ENCODE data around the gene TMUB1.

The TMUB1 gene

GRCh38 chr7:151125846-151126481 lies 42.7 kb upstream of the TMUB1 start:
- H3K36me3 ChIP-seq (ENCODE audit: control insufficient read depth, insufficient read depth, low read length, severe bottlenecking): peaks cover 62% of the 10 kb centered on the region

GRCh38 chr7:151125470-151125845 lies 42.2 kb upstream of the TMUB1 start:
- Histone ChIP-seq H3K4me1 (ENCODE audit: control insufficient read depth, insufficient read depth, low read length) (peaks cover 7% of the 10 kb centered on the region), H3K36me3 (ENCODE audit: control insufficient read depth, insufficient read depth, low read length, severe bottlenecking) (peaks cover 64% of the 10 kb centered on the region), H3K27me3 (replicated peaks; ENCODE audit: control insufficient read depth, insufficient read depth, low read length) (no peaks in the 10 kb centered on the region), H3K4me3 (ENCODE audit: low read length) (peak overlapping the region; percentile 64), H3K9me3 (ENCODE audit: control insufficient read depth, low read length) (no peaks in the 10 kb centered on the region), H3K9ac (ENCODE audit: low read length) (peak overlapping the region; percentile 12)
- no peak for DNase-seq (ENCODE audit: low read depth)

More at GRCh38 chr7:151125846-151126481, 42.7 kb upstream of the TMUB1 start:
- Histone ChIP-seq H3K4me1 (ENCODE audit: control insufficient read depth, insufficient read depth, low read length) (peaks cover 7% of the 10 kb centered on the region), H3K27me3 (replicated peaks; ENCODE audit: control insufficient read depth, insufficient read depth, low read length) (no peaks in the 10 kb centered on the region), H3K4me3 (ENCODE audit: low read length) (peak overlapping the region; percentile 64), H3K9me3 (ENCODE audit: control insufficient read depth, low read length) (no peaks in the 10 kb centered on the region), H3K9ac (ENCODE audit: low read length) (peak overlapping the region; percentile 12)
- DNase-seq (ENCODE audit: low read depth): no peak

- H3K27me3 ChIP-seq (replicated peaks; ENCODE audit: control insufficient read depth, insufficient read depth, low read length): no peaks in the 10 kb centered on the region
- peaks cover 64% of the 10 kb centered on the region for H3K36me3 ChIP-seq (ENCODE audit: control insufficient read depth, insufficient read depth, low read length, severe bottlenecking)
- H3K9ac ChIP-seq (ENCODE audit: low read length): peak overlapping the region; percentile 12
- H3K4me3 ChIP-seq (ENCODE audit: low read length): peak overlapping the region; percentile 64
- H3K9me3 ChIP-seq (ENCODE audit: control insufficient read depth, low read length): no peaks in the 10 kb centered on the region
- no peak for DNase-seq (ENCODE audit: low read depth)
- peaks cover 7% of the 10 kb centered on the region for H3K4me1 ChIP-seq (ENCODE audit: control insufficient read depth, insufficient read depth, low read length)
Observed at GRCh38 chr7:151124899-151125399, 41.7 kb upstream of the TMUB1 start.

- Histone ChIP-seq H3K4me3 (ENCODE audit: low read length) (no peak overlapping the region), H3K4me1 (ENCODE audit: control insufficient read depth, insufficient read depth, low read length) (peaks cover 7% of the 10 kb centered on the region), H3K36me3 (ENCODE audit: control insufficient read depth, insufficient read depth, low read length, severe bottlenecking) (peaks cover 64% of the 10 kb centered on the region), H3K9ac (ENCODE audit: low read length) (no peak overlapping the region), H3K9me3 (ENCODE audit: control insufficient read depth, low read length) (no peaks in the 10 kb centered on the region), H3K27me3 (replicated peaks; ENCODE audit: control insufficient read depth, insufficient read depth, low read length) (no peaks in the 10 kb centered on the region)
- DNase-seq (ENCODE audit: low read depth): no peak
Observed at GRCh38 chr7:151124481-151124880, 41.2 kb upstream of the TMUB1 start.

- H3K4me3 ChIP-seq (ENCODE audit: low read length): no peak overlapping the region
- peaks cover 65% of the 10 kb centered on the region for H3K36me3 ChIP-seq (ENCODE audit: control insufficient read depth, insufficient read depth, low read length, severe bottlenecking)
Observed at GRCh38 chr7:151123822-151124464, 40.6 kb upstream of the TMUB1 start.

GRCh38 chr7:151123158-151123821 lies 40.0 kb upstream of the TMUB1 start:
- Histone ChIP-seq H3K9ac (ENCODE audit: low read length) (no peak overlapping the region), H3K4me1 (ENCODE audit: control insufficient read depth, insufficient read depth, low read length) (peaks cover 7% of the 10 kb centered on the region), H3K27me3 (replicated peaks; ENCODE audit: control insufficient read depth, insufficient read depth, low read length) (no peaks in the 10 kb centered on the region), H3K4me3 (ENCODE audit: low read length) (no peak overlapping the region), H3K36me3 (ENCODE audit: control insufficient read depth, insufficient read depth, low read length, severe bottlenecking) (peaks cover 65% of the 10 kb centered on the region), H3K9me3 (ENCODE audit: control insufficient read depth, low read length) (no peaks in the 10 kb centered on the region)
- DNase-seq (ENCODE audit: low read depth): no peak

More at GRCh38 chr7:151123822-151124464, 40.6 kb upstream of the TMUB1 start:
- H3K9me3 ChIP-seq (ENCODE audit: control insufficient read depth, low read length): no peaks in the 10 kb centered on the region
- DNase-seq (ENCODE audit: low read depth): peak; percentile 90
- H3K9ac ChIP-seq (ENCODE audit: low read length): no peak overlapping the region
- H3K27me3 ChIP-seq (replicated peaks; ENCODE audit: control insufficient read depth, insufficient read depth, low read length): no peaks in the 10 kb centered on the region
- H3K4me1 ChIP-seq (ENCODE audit: control insufficient read depth, insufficient read depth, low read length): peaks cover 7% of the 10 kb centered on the region

- Histone ChIP-seq H3K4me3 (ENCODE audit: low read length) (no peak overlapping the region), H3K9ac (ENCODE audit: low read length) (no peak overlapping the region), H3K36me3 (ENCODE audit: control insufficient read depth, insufficient read depth, low read length, severe bottlenecking) (peaks cover 65% of the 10 kb centered on the region), H3K27me3 (replicated peaks; ENCODE audit: control insufficient read depth, insufficient read depth, low read length) (no peaks in the 10 kb centered on the region), H3K4me1 (ENCODE audit: control insufficient read depth, insufficient read depth, low read length) (peaks cover 7% of the 10 kb centered on the region), H3K9me3 (ENCODE audit: control insufficient read depth, low read length) (no peaks in the 10 kb centered on the region)
- DNase-seq (ENCODE audit: low read depth): no peak
Observed at GRCh38 chr7:151122796-151123157, 39.5 kb upstream of the TMUB1 start.

- H3K9ac ChIP-seq (ENCODE audit: low read length): no peak overlapping the region
- no peaks in the 10 kb centered on the region for H3K9me3 ChIP-seq (ENCODE audit: control insufficient read depth, low read length)
- no peaks in the 10 kb centered on the region for H3K27me3 ChIP-seq (replicated peaks; ENCODE audit: control insufficient read depth, insufficient read depth, low read length)
- peaks cover 7% of the 10 kb centered on the region for H3K4me1 ChIP-seq (ENCODE audit: control insufficient read depth, insufficient read depth, low read length)
- H3K4me3 ChIP-seq (ENCODE audit: low read length): no peak overlapping the region
- DNase-seq (ENCODE audit: low read depth): no peak
- H3K36me3 ChIP-seq (ENCODE audit: control insufficient read depth, insufficient read depth, low read length, severe bottlenecking): peaks cover 60% of the 10 kb centered on the region
Observed at GRCh38 chr7:151122276-151122675, 39.0 kb upstream of the TMUB1 start.

GRCh38 chr7:151121380-151122170 lies 38.3 kb upstream of the TMUB1 start:
- H3K36me3 ChIP-seq (ENCODE audit: control insufficient read depth, insufficient read depth, low read length, severe bottlenecking): peaks cover 60% of the 10 kb centered on the region
- H3K4me3 ChIP-seq (ENCODE audit: low read length): no peak overlapping the region
- H3K4me1 ChIP-seq (ENCODE audit: control insufficient read depth, insufficient read depth, low read length): peaks cover 7% of the 10 kb centered on the region
- no peaks in the 10 kb centered on the region for H3K9me3 ChIP-seq (ENCODE audit: control insufficient read depth, low read length)
- no peak overlapping the region for H3K9ac ChIP-seq (ENCODE audit: low read length)
- no peaks in the 10 kb centered on the region for H3K27me3 ChIP-seq (replicated peaks; ENCODE audit: control insufficient read depth, insufficient read depth, low read length)
- DNase-seq (ENCODE audit: low read depth): no peak

- Histone ChIP-seq H3K4me3 (ENCODE audit: low read length) (no peak overlapping the region), H3K4me1 (ENCODE audit: control insufficient read depth, insufficient read depth, low read length) (peaks cover 7% of the 10 kb centered on the region), H3K9me3 (ENCODE audit: control insufficient read depth, low read length) (no peaks in the 10 kb centered on the region), H3K27me3 (replicated peaks; ENCODE audit: control insufficient read depth, insufficient read depth, low read length) (no peaks in the 10 kb centered on the region), H3K36me3 (ENCODE audit: control insufficient read depth, insufficient read depth, low read length, severe bottlenecking) (peaks cover 60% of the 10 kb centered on the region), H3K9ac (ENCODE audit: low read length) (no peak overlapping the region)
- DNase-seq (ENCODE audit: low read depth): no peak
Observed at GRCh38 chr7:151120896-151121295, 37.6 kb upstream of the TMUB1 start.

- Histone ChIP-seq H3K36me3 (ENCODE audit: control insufficient read depth, insufficient read depth, low read length, severe bottlenecking) (peaks cover 57% of the 10 kb centered on the region), H3K4me3 (ENCODE audit: low read length) (no peak overlapping the region), H3K4me1 (ENCODE audit: control insufficient read depth, insufficient read depth, low read length) (no peaks in the 10 kb centered on the region), H3K9me3 (ENCODE audit: control insufficient read depth, low read length) (no peaks in the 10 kb centered on the region), H3K27me3 (replicated peaks; ENCODE audit: control insufficient read depth, insufficient read depth, low read length) (no peaks in the 10 kb centered on the region), H3K9ac (ENCODE audit: low read length) (no peak overlapping the region)
- DNase-seq (ENCODE audit: low read depth): no peak
Observed at GRCh38 chr7:151119902-151120301, 36.6 kb upstream of the TMUB1 start.
